GM12878 (cell line): ENCODE results near the gene TICRR. TPM values are rescaled to one million over a fixed set of nuclear protein-coding genes. Genes with fewer than 3 reads are reported as not detected.

Experiments used
- ATAC-seq: fragments of 200-7000 bp; cut with Tn5 transposase; 3 replicates; pipeline ENCODE4 v1.9.1; 2020; ENCODE audit warnings: mild to moderate bottlenecking, moderate library complexity
- BruUV-seq: library from RNA; stranded (reverse); fragments of 400-500 nt; replicated peaks from 2 replicates; lab custom pipeline; 2021; lab: Mats Ljungman, UMichigan
- CTCF ChIA-PET: fragments of 300-600 bp; sonication (Branson Sonifier 250); formaldehyde crosslinking; extraction: SDS; loops from one replicate; lab custom pipeline; 2021; ENCODE audit warnings: inconsistent platforms; lab: Yijun Ruan, JAX
- POLR2A ChIA-PET: fragments of 350-600 bp; formaldehyde crosslinking; extraction: SDS; loops from one replicate; lab custom pipeline; 2021; ENCODE audit warnings: inconsistent platforms; lab: Charles Lee
- RAD21 ChIA-PET: fragments of 300-600 bp; sonication (Branson Sonifier 250); formaldehyde crosslinking; loops from one replicate; lab custom pipeline; 2023; ENCODE audit warnings: antibody characterized with exemption; ENCODE audit not compliant: unreplicated experiment; lab: Charles Lee
- SMC1A ChIA-PET: fragments of 300-600 bp; sonication (Branson Sonifier 250); formaldehyde crosslinking; loops from one replicate; lab custom pipeline; 2023; ENCODE audit not compliant: unreplicated experiment, uncharacterized antibody; lab: Charles Lee
- DNase-seq: peaks from one replicate; pipeline ENCODE4 v3.0.0-alpha.2; 2011; ENCODE audit warnings: low read depth, low spot score
- FAIRE-seq: peaks from 3 replicates; lab custom pipeline; 2011; peaks lifted over from hg19 to GRCh38; lab: Jason Lieb, UNC
- H2AFZ ChIP-seq: 2 replicates; pipeline ENCODE4 v1.6.0; 2011; ENCODE audit warnings: low read depth, low read length, control low read depth; ENCODE audit not compliant: control insufficient read depth
- H3K27ac ChIP-seq: 2 replicates; pipeline ENCODE4 v1.5.1; 2011; ENCODE audit warnings: control low read depth; ENCODE audit not compliant: control insufficient read depth, insufficient read depth
- H3K27me3 ChIP-seq, 2 experiments: replicated peaks in 1 of 2; 2 replicates each; pipeline versions ENCODE4 v1.6.0 to v1.6.1; 2011; ENCODE audit warnings: low read length in 1 of 2; ENCODE audit not compliant: control insufficient read depth in 2 of 2, insufficient read depth in 2 of 2
- H3K36me3 ChIP-seq, 2 experiments: 2 replicates each; pipeline ENCODE4 v1.5.1; 2011; ENCODE audit warnings: low read length in 1 of 2; ENCODE audit not compliant: control insufficient read depth in 2 of 2, insufficient read depth in 2 of 2
- H3K4me1 ChIP-seq: 2 replicates; pipeline ENCODE4 v1.6.1; 2011; ENCODE audit warnings: mild to moderate bottlenecking, low read length, moderate library complexity, mixed read lengths; ENCODE audit not compliant: control insufficient read depth, insufficient read depth
- H3K4me2 ChIP-seq: 2 replicates; pipeline ENCODE4 v1.6.0; 2011; ENCODE audit warnings: control low read depth; ENCODE audit not compliant: control insufficient read depth, insufficient read depth
- H3K4me3 ChIP-seq: fragments of 200-600 bp; sonication (generic); 2 replicates; pipeline ENCODE4 v1.5.1; 2016
- H3K79me2 ChIP-seq: 2 replicates; pipeline ENCODE4 v1.6.0; 2011; ENCODE audit warnings: low read length; ENCODE audit not compliant: control insufficient read depth, insufficient read depth
- H3K9ac ChIP-seq: 2 replicates; pipeline ENCODE4 v1.8.0; 2011; ENCODE audit warnings: low read length, control low read depth, mixed read lengths; ENCODE audit not compliant: control insufficient read depth, insufficient read depth
- H3K9me3 ChIP-seq: replicated peaks from 3 replicates; pipeline ENCODE4 v1.5.1; 2011; ENCODE audit warnings: mild to moderate bottlenecking, low read length; ENCODE audit not compliant: control insufficient read depth, insufficient read depth
- H4K20me1 ChIP-seq: 2 replicates; pipeline ENCODE4 v1.6.0; 2011; ENCODE audit not compliant: control insufficient read depth, insufficient read depth
- BMI1 ChIP-seq: fragments of 450-650 bp; IDR thresholded peaks from 2 replicates; pipeline ENCODE4 v1.6.1; 2016; ENCODE audit warnings: mild to moderate bottlenecking, moderate library complexity, borderline replicate concordance
- CHD1 ChIP-seq: IDR thresholded peaks from 2 replicates; pipeline ENCODE4 v1.6.1; 2012; ENCODE audit warnings: low read depth, low read length, improper control_type of control experiment
- GABPA ChIP-seq: IDR thresholded peaks from 2 replicates; pipeline ENCODE4 v1.6.1; 2014; ENCODE audit warnings: antibody characterized with exemption, low read depth, mild to moderate bottlenecking, inconsistent platforms
- IKZF1 ChIP-seq: fragments of 450-650 bp; conservative IDR thresholded peaks from 2 replicates; pipeline ENCODE4 v1.6.1; 2017; ENCODE audit warnings: antibody characterized with exemption, mild to moderate bottlenecking
- NFXL1 ChIP-seq: fragments of 450-650 bp; IDR thresholded peaks from 2 replicates; pipeline ENCODE4 v1.6.1; 2017; ENCODE audit warnings: antibody characterized with exemption, mild to moderate bottlenecking, borderline replicate concordance
- POLR2AphosphoS2 ChIP-seq: IDR thresholded peaks from 2 replicates; pipeline ENCODE4 v1.6.1; 2011; ENCODE audit warnings: low read depth, mild to moderate bottlenecking, low read length, improper control_type of control experiment, moderate library complexity
- PRDM15 ChIP-seq: fragments of 450-650 bp; formaldehyde crosslinking; IDR thresholded peaks from 2 replicates; pipeline ENCODE4 v1.4.0; 2020; ENCODE audit warnings: mild to moderate bottlenecking, moderate library complexity
- SREBF2 ChIP-seq: IDR thresholded peaks from 2 replicates; pipeline ENCODE4 v1.6.1; 2012; ENCODE audit warnings: mild to moderate bottlenecking, low read length
- TCF3 ChIP-seq: IDR thresholded peaks from 2 replicates; pipeline ENCODE4 v1.6.1; 2012; ENCODE audit warnings: low read depth, mild to moderate bottlenecking, low read length, borderline replicate concordance; ENCODE audit not compliant: insufficient read depth
- YY1 ChIP-seq: IDR thresholded peaks from 2 replicates; pipeline ENCODE4 v1.6.1; 2011; ENCODE audit warnings: low read depth, mild to moderate bottlenecking, low read length
- WGBS: methylation state at CpG from one replicate; pipeline ENCODE4 v1.1.6; 2016; ENCODE audit warnings: low lambda C conversion rate; ENCODE audit not compliant: insufficient replicate concordance, insufficient coverage; ENCODE audit errors: missing lambda C conversion rate; 5-methylcytosine and 5-hydroxymethylcytosine counted together
- in situ Hi-C: fragments of 300-500 bp; cut with MboI; formaldehyde crosslinking; loops from 9 replicates; pipeline ENCODE4 v1.14.3; 2018; ENCODE audit warnings: mixed read lengths
- intact Hi-C: fragments of 100-400 bp; cut with micrococcal nuclease; formaldehyde crosslinking; loops from one replicate; pipeline ENCODE4 v1.14.2; 2022; ENCODE audit not compliant: unreplicated experiment
- polyA plus RNA-seq, 11 experiments: library from polyadenylated mRNA; depleted of rRNA in 4 of 11; unstranded in 6 of 11; stranded (reverse) in 5 of 11; fragments of >200 nt; fragmentation: Nextera tagmentation in 4 of 11; fragmentation: Illumina TruSeq in 1 of 11; extraction: Ambion mirVana in 4 of 11; extraction: Trizol in 1 of 11; gene quantifications; 1 replicate in 1 of 11; 2 replicates in 10 of 11; pipeline versions ENCODE4 v1.2.1 to v1.2.3, GENCODE V29; 2011 to 2016; ENCODE audit warnings: inconsistent platforms in 2 of 11, missing spikeins in 2 of 11, low read depth in 1 of 11
- total RNA-seq, 4 experiments: library from RNA; depleted of rRNA in 3 of 4; stranded (reverse); fragments of >200 nt in 3 of 4; fragmentation: Illumina TruSeq in 1 of 4; extraction: Trizol in 1 of 4; gene quantifications; 2 replicates each; pipeline versions ENCODE4 v1.2.1 to v1.2.3, GENCODE V29; 2013 to 2021
- TF ChIP-seq, protein P1 (sequence below): fragments of 450-650 bp; IDR thresholded peaks from 2 replicates; pipeline ENCODE4 v1.6.1; 2017; ENCODE audit warnings: mild to moderate bottlenecking
- TF ChIP-seq, protein P2 (sequence below): fragments of 450-650 bp; IDR thresholded peaks from 2 replicates; pipeline ENCODE4 v1.6.1; 2014; ENCODE audit warnings: mild to moderate bottlenecking

The TICRR gene
- total and polyA plus RNA-seq, 10 of the 15 experiments (the other 5 are each of a cell fraction or from before 2014, with no cell fraction given) = 0.58 to 21.5 (median 11.5) TPM

- no TSS peak for BruUV-seq
- ChIA-PET RAD21 (no interaction called here), SMC1A (no interaction called here), POLR2A (no interaction called here), CTCF (interaction anchor here (1.6 kb wide), 1 partner anchor 100 kb away, joined by 4 read pairs; no protein-coding TSS in a partner anchor)
- H3K9me3 ChIP-seq = no peaks in the 10 kb centered on the region
- no peaks in the 10 kb centered on the region for H3K36me3 ChIP-seq
- no peaks in the 10 kb centered on the region for H3K79me2 ChIP-seq
- ATAC-seq (no peak), FAIRE-seq (no peak), DNase-seq (no peak)
- H3K27me3 ChIP-seq = no peaks in the 10 kb centered on the region
- H3K4me1 ChIP-seq = no peaks in the 10 kb centered on the region
- no peak overlapping the region for H3K4me2 ChIP-seq
- no peak overlapping the region for H3K9ac ChIP-seq
- no peaks in the 10 kb centered on the region for H4K20me1 ChIP-seq
- TF ChIP-seq GABPA = no peak
- TF ChIP-seq NFXL1 = no peak
- no peak overlapping the region for H2AFZ ChIP-seq
- WGBS = 52% methylated on average over 5 of the region's 5 CpGs
- no peak overlapping the region for H3K27ac ChIP-seq
- intact Hi-C loops (no loop called here), in situ Hi-C loops (no loop called here)
- no peak overlapping the region for H3K4me3 ChIP-seq
These were observed 65.0 kb downstream of the TICRR start for GRCh38 chr15:89640245-89640644.

- no TSS peak for BruUV-seq
- no peaks in the 10 kb centered on the region for H3K4me1 ChIP-seq
- POLR2A ChIA-PET = no interaction called here
- DNase-seq (no peak), ATAC-seq (peak; percentile 31; the same call in 2 of the 3 replicates), FAIRE-seq (no peak)
- CTCF ChIA-PET = interaction anchor here (1.6 kb wide), 1 partner anchor 99 kb away, joined by 4 read pairs; no protein-coding TSS in a partner anchor
- H3K9me3 ChIP-seq = no peaks in the 10 kb centered on the region
- WGBS = 17% methylated on average over 5 of the region's 5 CpGs
- in situ Hi-C loops = no loop called here
- H2AFZ ChIP-seq = no peak overlapping the region
- H3K9ac ChIP-seq = no peak overlapping the region
- H3K27ac ChIP-seq = no peak overlapping the region
- SMC1A ChIA-PET = no interaction called here
- intact Hi-C loops = no loop called here
- RAD21 ChIA-PET = no interaction called here
- no peaks in the 10 kb centered on the region for H3K36me3 ChIP-seq
- H3K4me3 ChIP-seq = no peak overlapping the region
- H3K27me3 ChIP-seq = no peaks in the 10 kb centered on the region
- H4K20me1 ChIP-seq = no peaks in the 10 kb centered on the region
- H3K79me2 ChIP-seq = no peaks in the 10 kb centered on the region
- H3K4me2 ChIP-seq = no peak overlapping the region
- TF ChIP-seq SREBF2 (no peak), TCF3 (no peak), CHD1 (no peak), YY1 (no peak), PRDM15 (CRISPR knock-in tag) (no peak), POLR2AphosphoS2 (no peak), IKZF1 (no peak), BMI1 (no peak)
- TF ChIP-seq, protein P1, sequence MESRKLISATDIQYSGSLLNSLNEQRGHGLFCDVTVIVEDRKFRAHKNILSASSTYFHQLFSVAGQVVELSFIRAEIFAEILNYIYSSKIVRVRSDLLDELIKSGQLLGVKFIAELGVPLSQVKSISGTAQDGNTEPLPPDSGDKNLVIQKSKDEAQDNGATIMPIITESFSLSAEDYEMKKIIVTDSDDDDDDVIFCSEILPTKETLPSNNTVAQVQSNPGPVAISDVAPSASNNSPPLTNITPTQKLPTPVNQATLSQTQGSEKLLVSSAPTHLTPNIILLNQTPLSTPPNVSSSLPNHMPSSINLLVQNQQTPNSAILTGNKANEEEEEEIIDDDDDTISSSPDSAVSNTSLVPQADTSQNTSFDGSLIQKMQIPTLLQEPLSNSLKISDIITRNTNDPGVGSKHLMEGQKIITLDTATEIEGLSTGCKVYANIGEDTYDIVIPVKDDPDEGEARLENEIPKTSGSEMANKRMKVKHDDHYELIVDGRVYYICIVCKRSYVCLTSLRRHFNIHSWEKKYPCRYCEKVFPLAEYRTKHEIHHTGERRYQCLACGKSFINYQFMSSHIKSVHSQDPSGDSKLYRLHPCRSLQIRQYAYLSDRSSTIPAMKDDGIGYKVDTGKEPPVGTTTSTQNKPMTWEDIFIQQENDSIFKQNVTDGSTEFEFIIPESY = no peak
- TF ChIP-seq, protein P2, sequence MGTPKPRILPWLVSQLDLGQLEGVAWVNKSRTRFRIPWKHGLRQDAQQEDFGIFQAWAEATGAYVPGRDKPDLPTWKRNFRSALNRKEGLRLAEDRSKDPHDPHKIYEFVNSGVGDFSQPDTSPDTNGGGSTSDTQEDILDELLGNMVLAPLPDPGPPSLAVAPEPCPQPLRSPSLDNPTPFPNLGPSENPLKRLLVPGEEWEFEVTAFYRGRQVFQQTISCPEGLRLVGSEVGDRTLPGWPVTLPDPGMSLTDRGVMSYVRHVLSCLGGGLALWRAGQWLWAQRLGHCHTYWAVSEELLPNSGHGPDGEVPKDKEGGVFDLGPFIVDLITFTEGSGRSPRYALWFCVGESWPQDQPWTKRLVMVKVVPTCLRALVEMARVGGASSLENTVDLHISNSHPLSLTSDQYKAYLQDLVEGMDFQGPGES = no peak
These were observed 65.8 kb downstream of the TICRR start for GRCh38 chr15:89641053-89641452.
